Measurements from ENCODE around the gene EXOC6B. TPM values are rescaled to one million over a fixed set of nuclear protein-coding genes. Genes with fewer than 3 reads are reported as not detected.

The EXOC6B gene
- total and polyA plus RNA-seq, 9 of the 15 experiments (the other 6 are each of a cell fraction or from before 2014, with no cell fraction given) = 0.28 to 4.2 (median 2.0) TPM

GRCh38 chr2:72143441-72144273 is 682.2 kb downstream of the EXOC6B start:
- Histone ChIP-seq H3K27me3 (ENCODE audit: control insufficient read depth in 2 of 2, insufficient read depth in 2 of 2, low read length in 2 of 2) (peaks cover 2 to 32% of the 10 kb centered on the region in 2 experiments; a peak in 3 of 5 replicates), H3K4me2 (ENCODE audit: insufficient read depth, low read length) (no peak overlapping the region), H3K79me2 (ENCODE audit: control insufficient read depth, insufficient read depth, low read length) (no peaks in the 10 kb centered on the region), H4K20me1 (replicated peaks; ENCODE audit: control insufficient read depth, insufficient read depth, low read length) (no peaks in the 10 kb centered on the region), H3K9me3 (replicated peaks; ENCODE audit: control insufficient read depth, insufficient read depth, low read depth, low read length) (no peaks in the 10 kb centered on the region), H3K4me3 (no peak overlapping the region), H3K27ac (ENCODE audit: extremely low read depth, low read depth, low read length) (no peak overlapping the region), H2AFZ (ENCODE audit: low read depth, low read length) (no peak overlapping the region), H3K9me1 (ENCODE audit: control insufficient read depth, insufficient read depth, low read length) (no peaks in the 10 kb centered on the region), H3K9ac (ENCODE audit: insufficient read depth in 1 of 2, low read depth in 2 of 2, low read length in 2 of 2) (no peak overlapping the region), H3K4me1 (replicated peaks in 1 of 2; ENCODE audit: control insufficient read depth in 2 of 2, insufficient read depth in 2 of 2, low read length in 2 of 2) (peaks cover 0 to 21% of the 10 kb centered on the region in 2 experiments; a peak in 2 of 5 replicates), H3K36me3 (ENCODE audit: control insufficient read depth, insufficient read depth, low read length) (no peaks in the 10 kb centered on the region)
- ChIA-PET CTCF (ENCODE audit: low intra/inter-chr PET ratio) (no interaction called here), POLR2A (no interaction called here)
- ATAC-seq = no peak
- DNase-seq (ENCODE audit: extremely low read depth in 1 of 4, low spot score in 3 of 4) = no peak
- in situ Hi-C loops (cut with MboI) (no loop called here), intact Hi-C loops (cut with micrococcal nuclease) (no loop called here)
- FAIRE-seq = no peak
- no peak for TF ChIP-seq ZNF77 (CRISPR knock-in tag; IDR thresholded peaks at IDR 0.05)
- no peak for TF ChIP-seq PREB (CRISPR knock-in tag; IDR thresholded peaks at IDR 0.05)
- no peak for TF ChIP-seq HNRNPH1 (optimal IDR thresholded peaks at IDR 0.05; ENCODE audit: low read depth, low read length)
- no peak for TF ChIP-seq HDAC1 (IDR thresholded peaks at IDR 0.05)
- no peak for TF ChIP-seq MAFG (tag; conservative IDR thresholded peaks at IDR 0.05)
- no peak for TF ChIP-seq FOXJ2 (tag; IDR thresholded peaks at IDR 0.05)
- 0 out of 2 replicates have a peak, but pooled peaks have one; percentile 6 for TF ChIP-seq VEZF1 (CRISPR knock-in tag; IDR thresholded peaks at IDR 0.05)
- no peak for TF ChIP-seq ZNF398 (CRISPR knock-in tag; IDR thresholded peaks at IDR 0.05)
- no TSS peak for BruUV-seq (replicated peaks)
- WGBS (ENCODE audit: insufficient coverage, low coverage, missing lambda C conversion rate) = 64% methylated on average over 37 of the region's 65 CpGs

Data from K562 (cell line).